ENCODE measurements around the gene SPDEF.

SPDEF gene

GRCh38 chr6:34565722-34566137 is 9.6 kb upstream of the SPDEF start:
- no peaks in the 10 kb centered on the region for H3F3A ChIP-seq (ENCODE audit: insufficient read depth, low read length)
- H3K9me2 ChIP-seq (ENCODE audit: low read depth, low read length) = no peaks in the 10 kb centered on the region
- H2AFZ ChIP-seq (ENCODE audit: low read length) = no peak overlapping the region
- no peak overlapping the region for H3K4me2 ChIP-seq (ENCODE audit: low read length)
- H3K27me3 ChIP-seq (ENCODE audit: insufficient read depth, low read length) = no peaks in the 10 kb centered on the region
- TF ChIP-seq CTCF (IDR thresholded peaks at IDR 0.05; ENCODE audit: low read length) = peak; percentile 26; the same call in 1 of the 2 replicates
- TF ChIP-seq EZH2 (IDR thresholded peaks at IDR 0.05; ENCODE audit: borderline replicate concordance, low read length) = no peak
- H4K20me1 ChIP-seq (ENCODE audit: insufficient read depth, low read length) = no peaks in the 10 kb centered on the region
- H3K79me2 ChIP-seq (ENCODE audit: insufficient read depth, low read length) = no peaks in the 10 kb centered on the region
- no peaks in the 10 kb centered on the region for H3K4me1 ChIP-seq (ENCODE audit: insufficient read depth, low read length, severe bottlenecking)
- no peaks in the 10 kb centered on the region for H3K9me3 ChIP-seq (ENCODE audit: low read length)
- no peak overlapping the region for H3K27ac ChIP-seq (ENCODE audit: low read depth, low read length, poor library complexity, severe bottlenecking)
- H3K36me3 ChIP-seq (ENCODE audit: insufficient read depth, low read length) = no peaks in the 10 kb centered on the region
- H3K9ac ChIP-seq (ENCODE audit: low read length) = no peak overlapping the region
- no peak overlapping the region for H3K4me3 ChIP-seq (ENCODE audit: low read depth, low read length, poor library complexity, severe bottlenecking)

- H3K27ac ChIP-seq (ENCODE audit: low read depth, low read length, poor library complexity, severe bottlenecking) = no peak overlapping the region
- no peaks in the 10 kb centered on the region for H3K4me1 ChIP-seq (ENCODE audit: insufficient read depth, low read length, severe bottlenecking)
- H2AFZ ChIP-seq (ENCODE audit: low read length) = no peak overlapping the region
- H3K9ac ChIP-seq (ENCODE audit: low read length) = no peak overlapping the region
- H3K4me3 ChIP-seq (ENCODE audit: low read depth, low read length, poor library complexity, severe bottlenecking) = no peak overlapping the region
- no peaks in the 10 kb centered on the region for H3K36me3 ChIP-seq (ENCODE audit: insufficient read depth, low read length)
- TF ChIP-seq EZH2 (IDR thresholded peaks at IDR 0.05; ENCODE audit: borderline replicate concordance, low read length) = no peak
- no peak for TF ChIP-seq CTCF (IDR thresholded peaks at IDR 0.05; ENCODE audit: low read length)
- H3K4me2 ChIP-seq (ENCODE audit: low read length) = no peak overlapping the region
- H4K20me1 ChIP-seq (ENCODE audit: insufficient read depth, low read length) = no peaks in the 10 kb centered on the region
- H3K9me2 ChIP-seq (ENCODE audit: low read depth, low read length) = no peaks in the 10 kb centered on the region
- H3K27me3 ChIP-seq (ENCODE audit: insufficient read depth, low read length) = no peaks in the 10 kb centered on the region
- H3F3A ChIP-seq (ENCODE audit: insufficient read depth, low read length) = no peaks in the 10 kb centered on the region
- no peaks in the 10 kb centered on the region for H3K79me2 ChIP-seq (ENCODE audit: insufficient read depth, low read length)
- no peaks in the 10 kb centered on the region for H3K9me3 ChIP-seq (ENCODE audit: low read length)
Measured at GRCh38 chr6:34564181-34564580, 8.1 kb upstream of the SPDEF start.

GRCh38 chr6:34563513-34563870 is 7.4 kb upstream of the SPDEF start:
- no peak overlapping the region for H3K9ac ChIP-seq (ENCODE audit: low read length)
- H3K4me2 ChIP-seq (ENCODE audit: low read length) = no peak overlapping the region
- no peaks in the 10 kb centered on the region for H3K79me2 ChIP-seq (ENCODE audit: insufficient read depth, low read length)
- H2AFZ ChIP-seq (ENCODE audit: low read length) = no peak overlapping the region
- H3K9me3 ChIP-seq (ENCODE audit: low read length) = no peaks in the 10 kb centered on the region
- H3K27ac ChIP-seq (ENCODE audit: low read depth, low read length, poor library complexity, severe bottlenecking) = no peak overlapping the region
- H4K20me1 ChIP-seq (ENCODE audit: insufficient read depth, low read length) = no peaks in the 10 kb centered on the region
- H3K9me2 ChIP-seq (ENCODE audit: low read depth, low read length) = no peaks in the 10 kb centered on the region
- H3F3A ChIP-seq (ENCODE audit: insufficient read depth, low read length) = no peaks in the 10 kb centered on the region
- H3K4me3 ChIP-seq (ENCODE audit: low read depth, low read length, poor library complexity, severe bottlenecking) = no peak overlapping the region
- no peaks in the 10 kb centered on the region for H3K4me1 ChIP-seq (ENCODE audit: insufficient read depth, low read length, severe bottlenecking)
- TF ChIP-seq EZH2 (IDR thresholded peaks at IDR 0.05; ENCODE audit: borderline replicate concordance, low read length) = no peak
- no peak for TF ChIP-seq CTCF (IDR thresholded peaks at IDR 0.05; ENCODE audit: low read length)
- peaks cover 5% of the 10 kb centered on the region for H3K27me3 ChIP-seq (ENCODE audit: insufficient read depth, low read length)
- H3K36me3 ChIP-seq (ENCODE audit: insufficient read depth, low read length) = no peaks in the 10 kb centered on the region
